ENCODE measurements around the gene ITGB6.

Gene ITGB6

DNA sequence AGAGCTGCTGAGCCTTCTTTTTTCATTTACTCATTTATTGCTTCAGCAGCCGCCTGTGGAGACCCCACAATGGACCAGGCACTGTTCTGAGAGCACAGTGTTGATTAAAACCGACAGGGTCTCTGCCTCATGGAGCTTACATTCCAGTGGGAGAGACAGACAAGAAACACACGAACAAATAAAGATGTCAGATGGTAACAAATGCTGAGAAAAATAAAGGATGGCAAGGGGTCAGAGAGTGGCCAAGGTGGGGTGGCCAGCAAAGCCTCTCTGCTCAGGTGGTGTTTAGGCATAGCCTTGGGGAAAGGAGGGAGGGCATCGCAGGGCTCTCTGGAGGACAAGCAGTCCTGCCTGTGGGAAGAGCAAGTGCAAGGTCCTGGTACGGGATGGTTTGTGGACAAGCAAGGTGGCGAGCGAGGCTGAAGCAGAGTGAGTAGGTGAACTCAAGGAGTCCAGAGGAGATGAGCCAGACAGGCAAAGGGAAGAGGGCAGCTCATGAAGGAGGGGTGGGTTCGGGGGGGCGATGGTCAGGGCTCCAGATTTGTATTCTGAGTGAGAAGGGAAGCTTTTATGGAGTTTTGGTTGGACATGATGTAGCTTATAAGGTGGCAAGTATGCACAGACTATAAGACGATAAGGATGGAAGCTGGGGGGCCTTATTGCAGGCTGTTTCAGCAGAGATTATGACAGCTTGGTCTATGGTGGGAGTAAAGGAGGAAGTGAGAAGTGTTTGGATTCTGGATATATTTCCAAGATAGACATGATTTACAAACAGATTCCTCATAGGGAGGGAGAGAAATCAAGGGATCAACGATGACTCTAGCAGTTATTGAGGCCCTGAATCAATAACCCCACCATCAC is 8.8 kb upstream of the ITGB6 start:
- DNase-seq (ENCODE audit: low read depth in 1 of 2, low spot score in 1 of 2) = no peak
- no peak for TF ChIP-seq SPI1 (IDR thresholded peaks at IDR 0.05; ENCODE audit: borderline replicate concordance, low read depth)
- TF ChIP-seq, protein P1, sequence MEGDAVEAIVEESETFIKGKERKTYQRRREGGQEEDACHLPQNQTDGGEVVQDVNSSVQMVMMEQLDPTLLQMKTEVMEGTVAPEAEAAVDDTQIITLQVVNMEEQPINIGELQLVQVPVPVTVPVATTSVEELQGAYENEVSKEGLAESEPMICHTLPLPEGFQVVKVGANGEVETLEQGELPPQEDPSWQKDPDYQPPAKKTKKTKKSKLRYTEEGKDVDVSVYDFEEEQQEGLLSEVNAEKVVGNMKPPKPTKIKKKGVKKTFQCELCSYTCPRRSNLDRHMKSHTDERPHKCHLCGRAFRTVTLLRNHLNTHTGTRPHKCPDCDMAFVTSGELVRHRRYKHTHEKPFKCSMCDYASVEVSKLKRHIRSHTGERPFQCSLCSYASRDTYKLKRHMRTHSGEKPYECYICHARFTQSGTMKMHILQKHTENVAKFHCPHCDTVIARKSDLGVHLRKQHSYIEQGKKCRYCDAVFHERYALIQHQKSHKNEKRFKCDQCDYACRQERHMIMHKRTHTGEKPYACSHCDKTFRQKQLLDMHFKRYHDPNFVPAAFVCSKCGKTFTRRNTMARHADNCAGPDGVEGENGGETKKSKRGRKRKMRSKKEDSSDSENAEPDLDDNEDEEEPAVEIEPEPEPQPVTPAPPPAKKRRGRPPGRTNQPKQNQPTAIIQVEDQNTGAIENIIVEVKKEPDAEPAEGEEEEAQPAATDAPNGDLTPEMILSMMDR (IDR thresholded peaks at IDR 0.05; ENCODE audit: insufficient read depth, low read length) = no peak
- no peak for TF ChIP-seq POLR2AphosphoS5 (IDR thresholded peaks at IDR 0.05; ENCODE audit: low read depth)
- no peak for TF ChIP-seq REST (IDR thresholded peaks at IDR 0.05; ENCODE audit: insufficient replicate concordance, low read depth)
- Histone ChIP-seq H3K4me3 (replicated peaks; ENCODE audit: insufficient read depth, low read length) (no peak overlapping the region), H3K27me3 (ENCODE audit: insufficient read depth, poor library complexity, severe bottlenecking) (no peaks in the 10 kb centered on the region), H3K27ac (replicated peaks) (no peak overlapping the region)

- no peak overlapping the region for H3K27ac ChIP-seq (replicated peaks)
- no peak overlapping the region for H3K4me3 ChIP-seq (replicated peaks; ENCODE audit: insufficient read depth, low read length)
- no peak for DNase-seq (ENCODE audit: low read depth in 1 of 2, low spot score in 1 of 2)
- TF ChIP-seq GABPA (IDR thresholded peaks at IDR 0.05; ENCODE audit: low read depth) = no peak
- no peaks in the 10 kb centered on the region for H3K27me3 ChIP-seq (ENCODE audit: insufficient read depth, poor library complexity, severe bottlenecking)
These were observed 8.0 kb upstream of the ITGB6 start for GRCh38 chr2:160207804-160208654.

DNA sequence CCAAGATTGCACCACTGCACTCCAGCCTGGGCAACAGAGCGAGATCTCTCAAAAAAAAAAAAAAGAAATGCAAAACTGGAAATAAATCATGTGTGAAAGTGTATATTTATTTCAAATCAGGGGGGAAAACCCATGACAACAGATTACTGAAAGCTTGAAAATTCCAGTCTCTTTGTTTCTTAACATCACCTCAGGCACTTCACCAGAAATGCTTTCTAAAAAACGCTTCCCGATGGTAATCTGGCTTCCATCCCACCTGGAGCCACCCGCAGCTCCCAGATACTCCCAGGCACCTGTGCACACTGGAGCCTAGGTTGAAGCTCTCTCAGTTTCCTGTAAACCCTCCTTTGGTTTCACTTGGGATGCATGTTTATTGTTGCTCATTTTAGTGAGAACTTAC is 7.2 kb upstream of the ITGB6 start:
- TF ChIP-seq GABPA (IDR thresholded peaks at IDR 0.05; ENCODE audit: low read depth) (no peak), POLR2AphosphoS5 (IDR thresholded peaks at IDR 0.05; ENCODE audit: low read depth) (no peak), REST (IDR thresholded peaks at IDR 0.05; ENCODE audit: insufficient replicate concordance, low read depth) (no peak), SPI1 (IDR thresholded peaks at IDR 0.05; ENCODE audit: borderline replicate concordance, low read depth) (no peak)
- TF ChIP-seq, protein P1 (IDR thresholded peaks at IDR 0.05; ENCODE audit: insufficient read depth, low read length) = no peak
- DNase-seq (ENCODE audit: low read depth in 1 of 2, low spot score in 1 of 2) = no peak
- Histone ChIP-seq H3K27me3 (ENCODE audit: insufficient read depth, poor library complexity, severe bottlenecking) (no peaks in the 10 kb centered on the region), H3K4me3 (replicated peaks; ENCODE audit: insufficient read depth, low read length) (no peak overlapping the region), H3K27ac (replicated peaks) (no peak overlapping the region)

GRCh38 chr2:160206436-160206835 is 6.4 kb upstream of the ITGB6 start:
- no peaks in the 10 kb centered on the region for H3K27me3 ChIP-seq (ENCODE audit: insufficient read depth, poor library complexity, severe bottlenecking)
- TF ChIP-seq, protein P1 (IDR thresholded peaks at IDR 0.05; ENCODE audit: insufficient read depth, low read length) = no peak
- no peak for TF ChIP-seq GABPA (IDR thresholded peaks at IDR 0.05; ENCODE audit: low read depth)
- TF ChIP-seq REST (IDR thresholded peaks at IDR 0.05; ENCODE audit: insufficient replicate concordance, low read depth) = no peak
- TF ChIP-seq POLR2AphosphoS5 (IDR thresholded peaks at IDR 0.05; ENCODE audit: low read depth) = no peak
- TF ChIP-seq SPI1 (IDR thresholded peaks at IDR 0.05; ENCODE audit: borderline replicate concordance, low read depth) = no peak
- H3K27ac ChIP-seq (replicated peaks) = no peak overlapping the region
- DNase-seq (ENCODE audit: low read depth in 1 of 2, low spot score in 1 of 2) = no peak
- H3K4me3 ChIP-seq (replicated peaks; ENCODE audit: insufficient read depth, low read length) = no peak overlapping the region
